ENCODE results near the gene GSTO2. TPM values are rescaled to one million over a fixed set of nuclear protein-coding genes. Genes with fewer than 3 reads are reported as not detected.
A peak's percentile ranks its signal among the peaks of the same experiment; 100 is the strongest.

The GSTO2 gene
- polyA plus RNA-seq, 1 experiment, result 1.7 TPM

DNA sequence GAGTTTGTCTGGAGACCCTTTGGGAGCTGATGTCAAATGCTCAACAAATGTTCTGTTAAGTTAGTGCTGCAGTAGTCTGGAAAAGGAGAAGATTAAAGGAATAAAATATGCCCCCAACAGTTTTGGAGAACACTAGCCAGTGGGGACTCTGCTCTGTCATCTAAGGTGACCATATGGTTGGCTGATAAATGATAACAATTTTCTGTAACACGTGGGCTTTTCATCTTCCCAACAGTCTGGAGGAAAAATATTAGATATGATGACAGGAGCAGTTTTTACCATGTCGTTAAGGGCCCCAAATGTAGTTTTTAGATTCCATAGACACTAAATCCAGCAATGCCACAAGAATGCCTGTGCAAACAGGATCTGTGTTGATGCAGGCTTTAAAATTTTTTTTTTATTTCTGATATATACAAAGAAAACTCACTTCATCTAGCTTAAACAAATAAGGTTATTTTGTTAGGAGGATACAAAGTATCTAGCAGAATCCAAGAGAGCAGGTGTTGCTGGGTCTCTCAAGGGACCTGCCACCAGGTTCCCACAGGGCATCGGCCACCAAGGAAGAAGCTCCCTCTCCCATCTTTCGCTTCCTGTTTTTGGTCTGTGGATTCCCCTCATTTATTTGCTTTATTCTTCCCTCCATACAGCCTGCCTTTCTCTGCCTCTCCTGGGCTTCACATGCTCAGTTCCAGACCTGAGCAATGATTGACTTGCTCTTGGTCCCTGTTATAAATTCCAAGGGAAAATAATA is 78.5 kb downstream of the GSTO2 start:
- TF ChIP-seq CTCF (IDR thresholded peaks at IDR 0.05; ENCODE audit: low read depth, low read length), result no peak
- no peak for DNase-seq (ENCODE audit: low read depth, low spot score)
- no peak overlapping the region for H3K27ac ChIP-seq (ENCODE audit: low read depth, low read length)
- ChIA-PET POLR2A (no interaction called here), CTCF (interaction anchor here (2.0 to 3.4 kb wide), 3 partner anchors 55 to 73 kb away, joined by 7 to 51 read pairs (median 15); no protein-coding TSS in a partner anchor)
- no peaks in the 10 kb centered on the region for H3K9me3 ChIP-seq (ENCODE audit: control insufficient read depth, insufficient read depth, low read length)
- H3K4me3 ChIP-seq (ENCODE audit: low read depth, low read length), result no peak overlapping the region
- H3K27me3 ChIP-seq (ENCODE audit: control insufficient read depth, insufficient read depth, low read length), result no peaks in the 10 kb centered on the region

DNA sequence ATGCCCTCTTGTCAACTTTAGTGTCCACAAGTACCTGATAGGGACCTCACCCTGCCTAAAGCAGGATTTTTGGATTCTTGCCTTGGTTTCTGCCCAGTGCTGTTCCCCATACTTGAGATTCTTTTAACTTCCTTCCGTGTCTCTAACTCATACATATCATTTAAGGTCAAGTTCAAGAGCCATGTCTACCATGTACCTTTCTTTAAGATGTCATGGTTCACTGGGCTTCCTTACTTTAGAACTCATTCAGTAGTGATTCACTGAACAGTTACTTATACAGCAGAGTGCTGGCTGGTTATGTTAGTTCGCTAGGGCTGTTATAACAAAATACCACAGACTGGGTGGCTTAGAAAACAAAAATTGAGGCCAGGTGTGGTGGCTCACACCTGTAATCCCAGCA is 79.6 kb downstream of the GSTO2 start:
- DNase-seq (ENCODE audit: low read depth, low spot score), result no peak
- Histone ChIP-seq H3K9me3 (ENCODE audit: control insufficient read depth, insufficient read depth, low read length) (no peaks in the 10 kb centered on the region), H3K4me3 (ENCODE audit: low read depth, low read length) (no peak overlapping the region), H3K27me3 (ENCODE audit: control insufficient read depth, insufficient read depth, low read length) (no peaks in the 10 kb centered on the region), H3K27ac (ENCODE audit: low read depth, low read length) (no peak overlapping the region)
- ChIA-PET CTCF (interaction anchor here (1.4 to 3.4 kb wide), 4 partner anchors 19 to 74 kb away, joined by 4 to 51 read pairs (median 11); no protein-coding TSS in a partner anchor), POLR2A (no interaction called here)
- TF ChIP-seq CTCF (IDR thresholded peaks at IDR 0.05; ENCODE audit: low read depth, low read length), result no peak

DNA sequence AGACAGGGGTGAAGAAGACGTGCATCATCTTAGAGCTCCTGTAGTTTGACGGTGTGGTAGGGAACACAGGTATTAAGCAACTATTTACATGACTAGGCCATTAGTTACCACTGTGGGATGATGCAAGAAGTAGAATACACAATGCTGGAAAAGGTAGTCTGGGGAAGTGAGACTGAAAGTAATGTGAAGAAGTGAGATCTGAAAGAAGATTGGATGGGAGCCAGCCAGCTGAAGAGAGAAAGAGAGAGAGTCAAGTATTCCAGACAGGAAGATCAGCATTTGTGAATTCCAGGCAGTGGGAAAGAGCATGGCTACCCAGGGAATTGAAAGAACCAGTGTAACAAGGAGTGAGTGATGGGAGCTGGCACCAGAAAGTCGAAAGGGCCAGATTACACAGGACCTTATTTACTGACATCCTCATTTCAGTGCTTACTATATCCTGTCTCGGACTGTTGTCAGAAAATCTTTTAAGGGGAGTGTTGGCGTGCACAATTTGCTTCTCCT is 80.7 kb downstream of the GSTO2 start:
- H3K27me3 ChIP-seq (ENCODE audit: control insufficient read depth, insufficient read depth, low read length), result no peaks in the 10 kb centered on the region
- H3K9me3 ChIP-seq (ENCODE audit: control insufficient read depth, insufficient read depth, low read length), result no peaks in the 10 kb centered on the region
- no peak for DNase-seq (ENCODE audit: low read depth, low spot score)
- ChIA-PET POLR2A (no interaction called here), CTCF (interaction anchor here (0.8 to 6.1 kb wide), 12 partner anchors 9 to 462 kb away, joined by 3 to 379 read pairs (median 6); no protein-coding TSS in a partner anchor)
- peak overlapping the region; percentile 11 for H3K27ac ChIP-seq (ENCODE audit: low read depth, low read length)
- no peak for TF ChIP-seq CTCF (IDR thresholded peaks at IDR 0.05; ENCODE audit: low read depth, low read length)
- H3K4me3 ChIP-seq (ENCODE audit: low read depth, low read length), result 0 out of 2 replicates have a peak overlapping the region, but pooled peaks have one; percentile 13

- H3K27ac ChIP-seq (ENCODE audit: low read depth, low read length), result peak overlapping the region; percentile 11
- no peak for DNase-seq (ENCODE audit: low read depth, low spot score)
- no peaks in the 10 kb centered on the region for H3K27me3 ChIP-seq (ENCODE audit: control insufficient read depth, insufficient read depth, low read length)
- no peaks in the 10 kb centered on the region for H3K9me3 ChIP-seq (ENCODE audit: control insufficient read depth, insufficient read depth, low read length)
- TF ChIP-seq CTCF (IDR thresholded peaks at IDR 0.05; ENCODE audit: low read depth, low read length), result peak; percentile 63
- POLR2A ChIA-PET, result no interaction called here
- 0 out of 2 replicates have a peak overlapping the region, but pooled peaks have one; percentile 13 for H3K4me3 ChIP-seq (ENCODE audit: low read depth, low read length)
- CTCF ChIA-PET, result interaction anchor here (0.6 to 6.1 kb wide), 25 partner anchors 9 to 462 kb away, joined by 3 to 379 read pairs (median 5); partner anchors contain the start of gene GSTO1
Observed at GRCh38 chr10:104350127-104350635, 81.2 kb downstream of the GSTO2 start.

Data from AG04450 (cell line).